ENCODE measurements around the gene RNF220. TPM values are rescaled to one million over a fixed set of nuclear protein-coding genes. Genes with fewer than 3 reads are reported as not detected.

RNF220 gene
- total and polyA plus RNA-seq, 7 donors: 49.5 to 122 (median 82.8) TPM

DNA sequence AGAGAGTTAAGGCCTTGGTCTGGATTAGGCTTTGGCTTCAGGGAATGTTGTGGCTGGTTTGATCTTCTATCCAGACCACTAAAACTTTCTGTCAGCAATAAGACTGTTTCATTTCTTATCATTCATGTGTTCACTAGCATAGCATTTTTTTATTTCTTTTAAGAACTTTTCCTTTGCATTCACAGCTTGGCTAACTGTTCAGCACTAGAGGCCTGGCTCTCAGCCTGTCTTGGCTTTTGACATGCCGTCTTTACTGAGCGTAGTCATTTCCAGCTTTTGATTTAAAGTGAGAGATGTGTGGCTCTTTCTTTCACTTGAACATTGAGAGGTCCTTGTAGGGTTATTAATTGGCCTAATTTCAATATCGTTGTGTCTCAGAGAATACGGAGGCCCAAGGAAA, 62.5 kb downstream of the RNF220 start:
- H3K27ac ChIP-seq: no peak overlapping the region
- no peak for DNase-seq
- H3K4me1 ChIP-seq: peaks cover 0 to 5% (median 3%) of the 10 kb centered on the region in 4 donors
- no peaks in the 10 kb centered on the region for H3K9me3 ChIP-seq
- 78 to 90% methylated on average over 4 of the region's 4 CpGs for WGBS, 2 donors
- no peaks in the 10 kb centered on the region for H3K36me3 ChIP-seq
- no peaks in the 10 kb centered on the region for H3K27me3 ChIP-seq
- TF ChIP-seq, protein P1, sequence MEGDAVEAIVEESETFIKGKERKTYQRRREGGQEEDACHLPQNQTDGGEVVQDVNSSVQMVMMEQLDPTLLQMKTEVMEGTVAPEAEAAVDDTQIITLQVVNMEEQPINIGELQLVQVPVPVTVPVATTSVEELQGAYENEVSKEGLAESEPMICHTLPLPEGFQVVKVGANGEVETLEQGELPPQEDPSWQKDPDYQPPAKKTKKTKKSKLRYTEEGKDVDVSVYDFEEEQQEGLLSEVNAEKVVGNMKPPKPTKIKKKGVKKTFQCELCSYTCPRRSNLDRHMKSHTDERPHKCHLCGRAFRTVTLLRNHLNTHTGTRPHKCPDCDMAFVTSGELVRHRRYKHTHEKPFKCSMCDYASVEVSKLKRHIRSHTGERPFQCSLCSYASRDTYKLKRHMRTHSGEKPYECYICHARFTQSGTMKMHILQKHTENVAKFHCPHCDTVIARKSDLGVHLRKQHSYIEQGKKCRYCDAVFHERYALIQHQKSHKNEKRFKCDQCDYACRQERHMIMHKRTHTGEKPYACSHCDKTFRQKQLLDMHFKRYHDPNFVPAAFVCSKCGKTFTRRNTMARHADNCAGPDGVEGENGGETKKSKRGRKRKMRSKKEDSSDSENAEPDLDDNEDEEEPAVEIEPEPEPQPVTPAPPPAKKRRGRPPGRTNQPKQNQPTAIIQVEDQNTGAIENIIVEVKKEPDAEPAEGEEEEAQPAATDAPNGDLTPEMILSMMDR (IDR thresholded peaks at IDR 0.05): no peak
- no peak for TF ChIP-seq EP300 (IDR thresholded peaks at IDR 0.05)
- no peak for TF ChIP-seq POLR2AphosphoS5 (IDR thresholded peaks at IDR 0.05)
- TF ChIP-seq POLR2A (IDR thresholded peaks at IDR 0.05): no peak
- no peak overlapping the region for H3K4me3 ChIP-seq
- intact Hi-C loops (cut with DNase I): no loop called here

DNA sequence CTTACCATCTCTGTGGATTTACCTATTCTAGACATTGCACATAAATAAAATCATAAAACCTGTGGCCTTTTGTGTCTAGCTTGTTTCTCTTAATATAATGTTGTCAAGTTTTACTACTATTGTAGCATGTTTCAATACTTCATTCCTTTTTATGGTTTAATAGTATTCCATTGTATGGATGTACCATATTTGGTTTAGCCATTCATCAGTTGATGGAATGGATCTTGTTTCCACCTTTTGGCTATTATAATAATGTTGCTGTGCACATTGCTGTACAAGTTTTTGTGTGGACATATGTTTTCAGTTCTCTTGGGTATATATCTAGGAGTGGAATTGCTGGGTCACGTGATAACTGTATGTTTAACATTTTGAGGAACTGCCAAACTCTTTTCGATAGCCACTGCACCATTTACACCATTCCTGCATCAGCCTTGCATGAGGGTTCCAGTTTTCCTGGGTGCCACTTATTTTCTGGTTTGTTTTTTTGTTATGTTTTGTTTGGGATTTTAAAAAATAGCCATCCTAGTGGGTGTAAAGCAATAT, 66.9 kb downstream of the RNF220 start:
- Histone ChIP-seq H3K36me3 (no peaks in the 10 kb centered on the region), H3K9me3 (no peaks in the 10 kb centered on the region), H3K4me3 (no peak overlapping the region), H3K27ac (no peak overlapping the region), H3K4me1 (peaks cover 0 to 15% (median 10%) of the 10 kb centered on the region in 4 donors), H3K27me3 (no peaks in the 10 kb centered on the region)
- no peak for DNase-seq
- intact Hi-C loops (cut with DNase I): no loop called here
- 82 to 87% methylated on average over 2 of the region's 2 CpGs for WGBS, 2 donors
- TF ChIP-seq POLR2A (IDR thresholded peaks at IDR 0.05): no peak
- TF ChIP-seq, protein P1 (IDR thresholded peaks at IDR 0.05): no peak
- TF ChIP-seq POLR2AphosphoS5 (IDR thresholded peaks at IDR 0.05): no peak
- no peak for TF ChIP-seq EP300 (IDR thresholded peaks at IDR 0.05)

DNA sequence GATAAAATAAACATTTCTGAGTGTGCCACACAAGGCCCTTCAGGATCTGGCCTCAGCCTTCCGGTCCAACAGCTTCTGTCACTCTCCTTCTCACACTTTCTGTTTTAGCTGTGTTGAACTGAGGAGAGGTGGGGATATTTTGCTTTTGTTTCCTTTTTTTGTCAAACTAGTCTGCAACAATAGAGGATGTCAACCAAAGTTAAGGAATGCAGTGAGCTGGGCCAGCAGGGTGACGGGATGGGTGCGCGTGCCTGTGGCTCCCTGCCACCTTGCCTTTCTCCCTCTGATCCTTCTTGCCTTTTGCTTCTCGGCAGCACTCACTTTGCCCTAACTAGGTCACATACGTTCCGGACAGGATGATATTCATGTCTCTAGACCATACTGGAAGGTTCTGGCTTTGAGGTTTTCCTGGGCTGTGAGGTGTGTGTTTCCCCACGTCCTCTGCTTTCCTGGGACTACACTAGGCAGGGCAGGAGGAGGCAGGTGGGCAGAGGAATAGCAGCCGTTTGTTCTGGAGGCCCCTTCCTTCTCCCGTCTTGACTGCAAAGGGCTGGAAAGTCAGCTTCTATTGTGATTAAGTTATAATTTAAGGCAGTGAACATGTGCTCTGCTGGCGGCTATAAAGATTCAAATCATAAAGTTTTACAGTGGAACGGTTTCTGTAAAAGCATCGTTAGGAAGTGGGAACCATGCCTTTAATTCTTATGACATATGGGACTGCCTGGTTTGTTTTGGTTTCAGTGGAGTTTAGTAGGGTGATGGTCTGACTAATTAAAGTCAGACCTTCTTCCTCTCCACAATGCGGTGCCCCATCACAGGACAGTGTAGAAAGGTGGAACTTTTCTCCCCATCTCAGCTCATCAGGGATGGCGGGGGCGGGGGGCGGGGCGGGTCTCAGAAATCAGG, 67.8 kb downstream of the RNF220 start:
- Histone ChIP-seq H3K9me3 (no peaks in the 10 kb centered on the region), H3K4me1 (peaks cover 0 to 15% (median 10%) of the 10 kb centered on the region in 4 donors), H3K36me3 (no peaks in the 10 kb centered on the region), H3K4me3 (peak overlapping the region in 2 of 4 donors; percentile 19 to 34), H3K27ac (peak overlapping the region in 3 of 4 donors; percentile 25 to 54 (median 34)), H3K27me3 (no peaks in the 10 kb centered on the region)
- TF ChIP-seq EP300 (IDR thresholded peaks at IDR 0.05) (no peak), POLR2AphosphoS5 (IDR thresholded peaks at IDR 0.05) (no peak), POLR2A (IDR thresholded peaks at IDR 0.05) (no peak)
- TF ChIP-seq, protein P1 (IDR thresholded peaks at IDR 0.05): no peak
- 19 to 32% methylated on average over 18 of the region's 18 CpGs for WGBS, 2 donors
- no peak for DNase-seq
- intact Hi-C loops (cut with DNase I): no loop called here

DNA sequence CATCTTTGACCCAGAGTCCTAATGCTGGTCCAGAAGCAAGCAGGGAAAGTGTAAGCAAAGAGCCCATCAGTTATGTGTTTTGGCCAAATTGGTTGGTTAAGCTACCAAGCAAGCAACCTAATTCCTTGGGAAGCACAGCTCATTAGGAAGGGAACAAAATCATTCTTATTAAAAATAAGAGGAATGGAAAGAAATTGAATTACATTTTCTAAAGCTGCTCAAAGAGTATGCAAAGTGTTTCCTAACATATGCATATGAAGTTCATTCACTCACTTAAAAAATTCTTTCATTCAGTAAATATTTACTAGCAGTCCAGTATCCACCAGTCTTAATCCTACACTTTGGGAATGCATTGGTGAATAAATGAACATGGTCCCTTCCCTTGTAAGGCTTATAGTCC, 71.8 kb downstream of the RNF220 start:
- H3K4me1 ChIP-seq: peaks cover 0 to 15% (median 10%) of the 10 kb centered on the region in 4 donors
- no peaks in the 10 kb centered on the region for H3K27me3 ChIP-seq
- H3K4me3 ChIP-seq: no peak overlapping the region
- no peak overlapping the region for H3K27ac ChIP-seq
- H3K36me3 ChIP-seq: no peaks in the 10 kb centered on the region
- no peak for DNase-seq
- H3K9me3 ChIP-seq: no peaks in the 10 kb centered on the region
- intact Hi-C loops (cut with DNase I): no loop called here
- TF ChIP-seq EP300 (IDR thresholded peaks at IDR 0.05): no peak
- no peak for TF ChIP-seq POLR2A (IDR thresholded peaks at IDR 0.05)
- TF ChIP-seq, protein P1 (IDR thresholded peaks at IDR 0.05): no peak
- no peak for TF ChIP-seq POLR2AphosphoS5 (IDR thresholded peaks at IDR 0.05)
